Measurements from ENCODE around the gene PCP2.

Gene PCP2

GRCh38 chr19:7596211-7596937 lies 37.1 kb downstream of the PCP2 start:
- no peak for DNase-seq

DNA sequence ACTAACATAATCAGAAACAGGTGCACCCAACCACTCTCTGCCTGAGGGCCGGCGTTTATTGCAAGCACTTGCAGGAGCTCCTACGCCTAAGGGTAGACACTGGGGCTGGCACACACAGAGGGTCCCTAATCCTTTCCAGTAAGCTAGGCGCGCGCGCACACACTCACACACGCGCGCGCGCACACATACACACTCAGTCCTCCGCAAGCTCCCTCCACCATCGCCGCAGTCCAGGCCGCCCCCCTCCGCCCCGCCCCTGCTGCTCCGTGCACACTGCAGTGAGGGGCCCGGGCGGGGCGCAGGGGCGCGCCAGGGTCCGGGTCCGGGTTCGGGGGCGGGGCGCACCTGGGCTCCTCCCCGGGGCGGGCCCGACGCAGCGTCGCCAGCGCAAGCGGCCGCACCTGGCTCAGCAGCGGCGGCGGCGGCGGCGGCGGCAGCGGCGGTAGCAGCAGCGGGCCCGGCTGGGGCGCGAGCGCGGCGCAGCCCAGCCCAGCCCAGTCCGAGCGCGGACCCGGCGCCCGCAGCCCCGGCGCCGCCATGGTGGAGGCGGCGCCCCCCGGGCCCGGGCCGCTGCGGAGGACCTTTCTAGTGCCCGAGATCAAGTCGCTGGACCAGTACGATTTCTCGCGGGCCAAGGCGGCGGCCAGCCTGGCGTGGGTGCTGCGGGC lies 37.9 kb downstream of the PCP2 start, which contains the start of gene CAMSAP3:
Gene CAMSAP3 (plus strand): TSS at position 398 of the 668 bp plus-strand sequence. CDS start 140 bp downstream, at position 538.
- peak; percentile 6 for DNase-seq

DNA sequence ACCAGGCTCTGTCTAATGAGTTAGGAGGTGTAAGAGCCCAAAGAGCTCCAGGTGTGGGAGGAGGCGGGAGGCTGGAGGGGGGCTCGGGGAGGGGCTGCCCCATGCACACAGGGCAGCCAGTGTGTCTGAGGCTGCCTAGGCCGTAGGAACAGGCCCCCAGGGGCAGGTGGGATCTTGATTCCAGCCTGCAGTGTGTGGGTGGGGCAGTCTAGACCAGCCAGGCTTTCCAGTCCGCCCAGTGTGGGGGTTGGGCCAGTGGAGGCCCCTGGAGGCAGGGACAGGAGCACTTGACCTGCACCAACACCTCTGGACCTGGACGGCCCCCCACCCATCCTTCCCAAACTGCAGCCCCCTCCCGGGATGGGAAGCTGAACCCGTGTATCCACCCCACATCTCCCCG lies 43.3 kb downstream of the PCP2 start:
- no peak for DNase-seq

DNA sequence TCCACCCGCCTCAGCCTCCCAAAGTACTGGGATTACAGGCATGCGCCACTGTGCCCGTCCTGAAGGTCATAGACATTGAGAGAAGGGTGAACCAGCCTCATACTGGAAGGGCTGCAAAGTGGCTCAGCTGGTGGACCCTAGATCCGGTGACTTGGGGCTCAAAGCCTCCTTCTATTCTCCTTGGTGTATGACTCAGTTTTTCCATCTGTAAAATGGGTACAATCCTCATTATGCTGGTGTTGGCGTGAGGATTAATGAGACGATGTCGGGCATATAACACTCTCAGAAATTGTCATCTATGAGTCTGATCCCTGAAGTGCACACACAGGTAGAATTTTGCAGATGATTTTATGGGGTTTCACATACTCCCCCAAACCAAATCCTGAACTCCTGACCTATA lies 43.7 kb downstream of the PCP2 start:
- DNase-seq = no peak

GRCh38 chr19:7582446-7582845 lies 51.1 kb downstream of the PCP2 start:
- DNase-seq = no peak

All from fibroblast of skin of right biceps (primary cell).